HL-60 (cell line): Measurements from ENCODE around the gene SERPINE1.

Experiments used
- CTCF ChIP-seq: IDR thresholded peaks from one replicate; pipeline ENCODE4 v1.5.1; 2011; ENCODE audit warnings: low read length, control low read depth, inconsistent platforms; ENCODE audit not compliant: insufficient read depth
- GABPA ChIP-seq: IDR thresholded peaks from 2 replicates; pipeline ENCODE4 v1.6.1; 2012; ENCODE audit warnings: low read depth
- POLR2AphosphoS5 ChIP-seq: IDR thresholded peaks from 2 replicates; pipeline ENCODE4 v1.6.1; 2012; ENCODE audit warnings: low read depth
- TF ChIP-seq, protein P1 (sequence below): IDR thresholded peaks from 2 replicates; pipeline ENCODE4 v1.6.1; 2012; ENCODE audit warnings: low read depth; ENCODE audit not compliant: insufficient replicate concordance

DNA sequence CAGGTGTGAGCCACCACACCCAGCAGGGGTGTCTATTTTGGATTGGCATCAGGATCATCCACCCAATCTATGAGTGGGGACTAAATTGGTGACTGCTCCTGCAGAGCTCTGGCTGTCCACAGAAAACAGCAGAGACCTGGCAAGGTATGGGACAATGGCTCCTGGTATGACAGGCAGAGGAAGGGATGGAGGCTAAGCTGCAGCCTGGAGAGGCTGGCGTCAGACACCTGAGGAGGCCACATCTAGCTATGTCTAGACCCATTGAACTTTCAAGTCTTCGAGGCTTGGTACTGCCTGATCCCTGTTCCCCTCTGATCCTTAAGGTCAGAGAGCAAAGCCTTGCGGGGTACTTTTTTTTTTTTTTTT is 3.2 kb upstream of the SERPINE1 start:
- no peak for TF ChIP-seq CTCF
- TF ChIP-seq, protein P1, sequence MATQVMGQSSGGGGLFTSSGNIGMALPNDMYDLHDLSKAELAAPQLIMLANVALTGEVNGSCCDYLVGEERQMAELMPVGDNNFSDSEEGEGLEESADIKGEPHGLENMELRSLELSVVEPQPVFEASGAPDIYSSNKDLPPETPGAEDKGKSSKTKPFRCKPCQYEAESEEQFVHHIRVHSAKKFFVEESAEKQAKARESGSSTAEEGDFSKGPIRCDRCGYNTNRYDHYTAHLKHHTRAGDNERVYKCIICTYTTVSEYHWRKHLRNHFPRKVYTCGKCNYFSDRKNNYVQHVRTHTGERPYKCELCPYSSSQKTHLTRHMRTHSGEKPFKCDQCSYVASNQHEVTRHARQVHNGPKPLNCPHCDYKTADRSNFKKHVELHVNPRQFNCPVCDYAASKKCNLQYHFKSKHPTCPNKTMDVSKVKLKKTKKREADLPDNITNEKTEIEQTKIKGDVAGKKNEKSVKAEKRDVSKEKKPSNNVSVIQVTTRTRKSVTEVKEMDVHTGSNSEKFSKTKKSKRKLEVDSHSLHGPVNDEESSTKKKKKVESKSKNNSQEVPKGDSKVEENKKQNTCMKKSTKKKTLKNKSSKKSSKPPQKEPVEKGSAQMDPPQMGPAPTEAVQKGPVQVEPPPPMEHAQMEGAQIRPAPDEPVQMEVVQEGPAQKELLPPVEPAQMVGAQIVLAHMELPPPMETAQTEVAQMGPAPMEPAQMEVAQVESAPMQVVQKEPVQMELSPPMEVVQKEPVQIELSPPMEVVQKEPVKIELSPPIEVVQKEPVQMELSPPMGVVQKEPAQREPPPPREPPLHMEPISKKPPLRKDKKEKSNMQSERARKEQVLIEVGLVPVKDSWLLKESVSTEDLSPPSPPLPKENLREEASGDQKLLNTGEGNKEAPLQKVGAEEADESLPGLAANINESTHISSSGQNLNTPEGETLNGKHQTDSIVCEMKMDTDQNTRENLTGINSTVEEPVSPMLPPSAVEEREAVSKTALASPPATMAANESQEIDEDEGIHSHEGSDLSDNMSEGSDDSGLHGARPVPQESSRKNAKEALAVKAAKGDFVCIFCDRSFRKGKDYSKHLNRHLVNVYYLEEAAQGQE: no peak
- no peak for TF ChIP-seq POLR2AphosphoS5
- no peak for TF ChIP-seq GABPA
